GM10248 (cell line): ENCODE results near the gene ABCA3.
A peak's percentile ranks its signal among the peaks of the same experiment; 100 is the strongest.

ENCODE experiments used
- CTCF ChIA-PET: fragments of 300-600 bp; sonication (Branson Sonifier 250); formaldehyde crosslinking; extraction: SDS; loops from one replicate; lab custom pipeline; 2021; ENCODE audit warnings: antibody characterized with exemption; lab: Yijun Ruan, JAX
- POLR2A ChIA-PET: fragments of 350-650 bp; sonication (Branson Sonifier 250); formaldehyde crosslinking; extraction: SDS; loops from one replicate; lab custom pipeline; 2020; ENCODE audit warnings: antibody characterized with exemption; lab: Yijun Ruan, JAX
- DNase-seq: peaks from one replicate; pipeline ENCODE4 v3.0.0; 2012; ENCODE audit errors: extremely low spot score
- CTCF ChIP-seq: IDR thresholded peaks from 2 replicates; pipeline ENCODE4 v1.5.1; 2012; ENCODE audit warnings: mild to moderate bottlenecking, low read depth; ENCODE audit errors: extremely low read depth, missing control alignments, control extremely low read depth

Gene ABCA3

GRCh38 chr16:2298621-2299020 is 41.9 kb downstream of the ABCA3 start:
- TF ChIP-seq CTCF, result no peak
- no peak for DNase-seq
- POLR2A ChIA-PET, result no interaction called here
- CTCF ChIA-PET, result interaction anchor here (1.1 to 3.3 kb wide), 3 partner anchors 28 to 203 kb away, joined by 3 to 10 read pairs (median 5); no protein-coding TSS in a partner anchor

- CTCF ChIA-PET, result interaction anchor here (0.7 to 3.3 kb wide), 8 partner anchors 20 to 204 kb away, joined by 3 to 10 read pairs (median 4); no protein-coding TSS in a partner anchor
- TF ChIP-seq CTCF, result no peak
- no peak for DNase-seq
- POLR2A ChIA-PET, result no interaction called here
These were observed 43.0 kb downstream of the ABCA3 start for GRCh38 chr16:2297506-2297860.

GRCh38 chr16:2296661-2297505 is 43.6 kb downstream of the ABCA3 start:
- DNase-seq, result peak; percentile 55
- CTCF ChIA-PET, result interaction anchor here (0.7 to 3.3 kb wide), 6 partner anchors 21 to 204 kb away, joined by 3 to 10 read pairs (median 4); no protein-coding TSS in a partner anchor
- TF ChIP-seq CTCF, result peak; percentile 61
- POLR2A ChIA-PET, result no interaction called here

GRCh38 chr16:2295056-2295798 is 45.3 kb downstream of the ABCA3 start:
- TF ChIP-seq CTCF, result no peak
- CTCF ChIA-PET, result interaction anchor here (0.7 to 1.5 kb wide), 3 partner anchors 8 to 206 kb away, joined by 3 to 6 read pairs (median 5); no protein-coding TSS in a partner anchor
- POLR2A ChIA-PET, result no interaction called here
- DNase-seq, result peak; percentile 52

GRCh38 chr16:2292221-2292620 is 48.3 kb downstream of the ABCA3 start:
- POLR2A ChIA-PET, result no interaction called here
- no peak for TF ChIP-seq CTCF
- CTCF ChIA-PET, result no interaction called here
- DNase-seq, result no peak

GRCh38 chr16:2289282-2289681 is 51.2 kb downstream of the ABCA3 start:
- POLR2A ChIA-PET, result no interaction called here
- CTCF ChIA-PET, result interaction anchor here (1.5 kb wide), 1 partner anchor 10 kb away, joined by 4 read pairs; no protein-coding TSS in a partner anchor

More at GRCh38 chr16:2289282-2289681, 51.2 kb downstream of the ABCA3 start:
- DNase-seq, result no peak
- no peak for TF ChIP-seq CTCF
